GM12878 (cell line): Measurements from ENCODE around the gene RCAN2. TPM values are rescaled to one million over a fixed set of nuclear protein-coding genes. Genes with fewer than 3 reads are reported as not detected.

Source experiments
- ATAC-seq: fragments of 200-7000 bp; cut with Tn5 transposase; 3 replicates; pipeline ENCODE4 v1.9.1; 2020; ENCODE audit warnings: mild to moderate bottlenecking, moderate library complexity
- BruUV-seq: library from RNA; stranded (reverse); fragments of 400-500 nt; replicated peaks from 2 replicates; lab custom pipeline; 2021; lab: Mats Ljungman, UMichigan
- CTCF ChIA-PET: fragments of 300-600 bp; sonication (Branson Sonifier 250); formaldehyde crosslinking; extraction: SDS; loops from one replicate; lab custom pipeline; 2021; ENCODE audit warnings: inconsistent platforms; lab: Yijun Ruan, JAX
- POLR2A ChIA-PET: fragments of 350-600 bp; formaldehyde crosslinking; extraction: SDS; loops from one replicate; lab custom pipeline; 2021; ENCODE audit warnings: inconsistent platforms; lab: Charles Lee
- RAD21 ChIA-PET: fragments of 300-600 bp; sonication (Branson Sonifier 250); formaldehyde crosslinking; loops from one replicate; lab custom pipeline; 2023; ENCODE audit warnings: antibody characterized with exemption; ENCODE audit not compliant: unreplicated experiment; lab: Charles Lee
- SMC1A ChIA-PET: fragments of 300-600 bp; sonication (Branson Sonifier 250); formaldehyde crosslinking; loops from one replicate; lab custom pipeline; 2023; ENCODE audit not compliant: unreplicated experiment, uncharacterized antibody; lab: Charles Lee
- DNase-seq: peaks from one replicate; pipeline ENCODE4 v3.0.0-alpha.2; 2011; ENCODE audit warnings: low read depth, low spot score
- FAIRE-seq: peaks from 3 replicates; lab custom pipeline; 2011; peaks lifted over from hg19 to GRCh38; lab: Jason Lieb, UNC
- H2AFZ ChIP-seq: 2 replicates; pipeline ENCODE4 v1.6.0; 2011; ENCODE audit warnings: low read depth, low read length, control low read depth; ENCODE audit not compliant: control insufficient read depth
- H3K27ac ChIP-seq: 2 replicates; pipeline ENCODE4 v1.5.1; 2011; ENCODE audit warnings: control low read depth; ENCODE audit not compliant: control insufficient read depth, insufficient read depth
- H3K27me3 ChIP-seq, 2 experiments: replicated peaks in 1 of 2; 2 replicates each; pipeline versions ENCODE4 v1.6.0 to v1.6.1; 2011; ENCODE audit warnings: low read length in 1 of 2; ENCODE audit not compliant: control insufficient read depth in 2 of 2, insufficient read depth in 2 of 2
- H3K36me3 ChIP-seq, 2 experiments: 2 replicates each; pipeline ENCODE4 v1.5.1; 2011; ENCODE audit warnings: low read length in 1 of 2; ENCODE audit not compliant: control insufficient read depth in 2 of 2, insufficient read depth in 2 of 2
- H3K4me1 ChIP-seq: 2 replicates; pipeline ENCODE4 v1.6.1; 2011; ENCODE audit warnings: mild to moderate bottlenecking, low read length, moderate library complexity, mixed read lengths; ENCODE audit not compliant: control insufficient read depth, insufficient read depth
- H3K4me2 ChIP-seq: 2 replicates; pipeline ENCODE4 v1.6.0; 2011; ENCODE audit warnings: control low read depth; ENCODE audit not compliant: control insufficient read depth, insufficient read depth
- H3K4me3 ChIP-seq: fragments of 200-600 bp; sonication (generic); 2 replicates; pipeline ENCODE4 v1.5.1; 2016
- H3K79me2 ChIP-seq: 2 replicates; pipeline ENCODE4 v1.6.0; 2011; ENCODE audit warnings: low read length; ENCODE audit not compliant: control insufficient read depth, insufficient read depth
- H3K9ac ChIP-seq: 2 replicates; pipeline ENCODE4 v1.8.0; 2011; ENCODE audit warnings: low read length, control low read depth, mixed read lengths; ENCODE audit not compliant: control insufficient read depth, insufficient read depth
- H3K9me3 ChIP-seq: replicated peaks from 3 replicates; pipeline ENCODE4 v1.5.1; 2011; ENCODE audit warnings: mild to moderate bottlenecking, low read length; ENCODE audit not compliant: control insufficient read depth, insufficient read depth
- H4K20me1 ChIP-seq: 2 replicates; pipeline ENCODE4 v1.6.0; 2011; ENCODE audit not compliant: control insufficient read depth, insufficient read depth
- CTCF ChIP-seq, 3 experiments: IDR thresholded peaks in 2 of 3; conservative IDR thresholded peaks in 1 of 3; 2 replicates each; pipeline ENCODE4 v1.5.1; 2011; ENCODE audit warnings: low read depth in 3 of 3, low read length in 3 of 3, mild to moderate bottlenecking in 3 of 3, control low read depth in 2 of 3, moderate library complexity in 2 of 3, inconsistent platforms in 1 of 3, mixed read lengths in 1 of 3; ENCODE audit not compliant: control insufficient read depth in 2 of 3, insufficient read depth in 1 of 3; ENCODE audit errors: extremely low read depth in 1 of 3
- NR2C1 ChIP-seq: fragments of 450-650 bp; IDR thresholded peaks from 2 replicates; pipeline ENCODE4 v1.6.1; 2017; ENCODE audit warnings: antibody characterized with exemption, mild to moderate bottlenecking, moderate library complexity
- POLR2AphosphoS5 ChIP-seq: IDR thresholded peaks from 2 replicates; pipeline ENCODE4 v1.6.1; 2011; ENCODE audit warnings: mild to moderate bottlenecking, low read length, inconsistent platforms
- RCOR1 ChIP-seq: conservative IDR thresholded peaks from 2 replicates; pipeline ENCODE4 v1.6.1; 2012; ENCODE audit warnings: low read depth, low read length, improper control_type of control experiment
- SMC3 ChIP-seq: IDR thresholded peaks from 2 replicates; pipeline ENCODE4 v1.6.1; 2011; ENCODE audit warnings: low read length, improper control_type of control experiment, borderline replicate concordance
- TCF3 ChIP-seq: IDR thresholded peaks from 2 replicates; pipeline ENCODE4 v1.6.1; 2012; ENCODE audit warnings: low read depth, mild to moderate bottlenecking, low read length, borderline replicate concordance; ENCODE audit not compliant: insufficient read depth
- ZNF24 ChIP-seq: fragments of 450-650 bp; IDR thresholded peaks from 2 replicates; pipeline ENCODE4 v1.6.1; 2017; ENCODE audit warnings: antibody characterized with exemption, mild to moderate bottlenecking
- WGBS: methylation state at CpG from one replicate; pipeline ENCODE4 v1.1.6; 2016; ENCODE audit warnings: low lambda C conversion rate; ENCODE audit not compliant: insufficient replicate concordance, insufficient coverage; ENCODE audit errors: missing lambda C conversion rate; 5-methylcytosine and 5-hydroxymethylcytosine counted together
- in situ Hi-C: fragments of 300-500 bp; cut with MboI; formaldehyde crosslinking; loops from 9 replicates; pipeline ENCODE4 v1.14.3; 2018; ENCODE audit warnings: mixed read lengths
- intact Hi-C: fragments of 100-400 bp; cut with micrococcal nuclease; formaldehyde crosslinking; loops from one replicate; pipeline ENCODE4 v1.14.2; 2022; ENCODE audit not compliant: unreplicated experiment
- polyA plus RNA-seq, 11 experiments: library from polyadenylated mRNA; depleted of rRNA in 4 of 11; unstranded in 6 of 11; stranded (reverse) in 5 of 11; fragments of >200 nt; fragmentation: Nextera tagmentation in 4 of 11; fragmentation: Illumina TruSeq in 1 of 11; extraction: Ambion mirVana in 4 of 11; extraction: Trizol in 1 of 11; gene quantifications; 1 replicate in 1 of 11; 2 replicates in 10 of 11; pipeline versions ENCODE4 v1.2.1 to v1.2.3, GENCODE V29; 2011 to 2016; ENCODE audit warnings: inconsistent platforms in 2 of 11, missing spikeins in 2 of 11, low read depth in 1 of 11
- total RNA-seq, 4 experiments: library from RNA; depleted of rRNA in 3 of 4; stranded (reverse); fragments of >200 nt in 3 of 4; fragmentation: Illumina TruSeq in 1 of 4; extraction: Trizol in 1 of 4; gene quantifications; 2 replicates each; pipeline versions ENCODE4 v1.2.1 to v1.2.3, GENCODE V29; 2013 to 2021

The RCAN2 gene
- total and polyA plus RNA-seq, 10 of the 15 experiments (the other 5 are each of a cell fraction or from before 2014, with no cell fraction given): 0.06 TPM; not detected in 9

DNA sequence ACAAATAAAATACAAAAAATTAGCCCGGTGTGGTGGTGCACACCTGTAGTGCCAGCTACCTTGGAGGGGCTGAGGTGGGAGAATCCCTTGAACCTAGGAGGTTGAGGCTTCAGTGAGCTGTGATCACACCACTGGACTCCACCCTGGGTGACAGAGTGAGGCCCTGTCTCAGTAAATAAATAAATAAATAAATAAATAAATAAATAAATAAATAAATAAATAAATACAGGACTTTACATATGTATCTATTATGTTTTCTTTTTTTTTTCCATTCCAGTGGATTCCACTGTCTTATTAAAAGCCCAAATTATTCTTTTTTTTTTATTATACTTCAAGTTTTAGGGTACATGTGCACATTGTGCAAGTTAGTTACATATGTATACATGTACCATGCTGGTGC, 279.3 kb downstream of the RCAN2 start:
- RAD21 ChIA-PET: no interaction called here
- DNase-seq: no peak
- FAIRE-seq: no peak
- no peaks in the 10 kb centered on the region for H3K36me3 ChIP-seq
- 57% methylated on average over 1 of the region's 1 CpG for WGBS
- H3K79me2 ChIP-seq: no peaks in the 10 kb centered on the region
- no peaks in the 10 kb centered on the region; a peak in 1 of 4 replicates for H3K27me3 ChIP-seq
- SMC1A ChIA-PET: interaction anchor here (1.2 kb wide), 1 partner anchor 8 kb away, joined by 3 read pairs; no protein-coding TSS in a partner anchor
- no peaks in the 10 kb centered on the region for H4K20me1 ChIP-seq
- POLR2A ChIA-PET: no interaction called here
- intact Hi-C loops: no loop called here
- peaks cover under 1% of the 10 kb centered on the region; the same call in 1 of the 2 replicates for H3K4me1 ChIP-seq
- H3K4me3 ChIP-seq: no peak overlapping the region
- ATAC-seq: no peak
- no peak overlapping the region for H3K27ac ChIP-seq
- H3K9me3 ChIP-seq: peaks cover 3% of the 10 kb centered on the region; the same call in 2 of the 3 replicates
- H3K4me2 ChIP-seq: no peak overlapping the region
- H2AFZ ChIP-seq: no peak overlapping the region
- CTCF ChIA-PET: no interaction called here
- TF ChIP-seq POLR2AphosphoS5 (no peak), TCF3 (no peak), SMC3 (no peak), NR2C1 (no peak), CTCF (IDR thresholded peaks at IDR 0.05 in 2 of 3, conservative IDR thresholded peaks at IDR 0.05 in 1 of 3; ENCODE audit: control insufficient read depth in 2 of 3, extremely low read depth in 1 of 3, insufficient read depth in 1 of 3, low read depth in 3 of 3, low read length in 3 of 3) (no peak), RCOR1 (no peak), ZNF24 (no peak)
- TF ChIP-seq, all 136 proteins: peak for 0
- H3K9ac ChIP-seq: no peak overlapping the region
- in situ Hi-C loops: no loop called here
- no TSS peak for BruUV-seq
